NCI-H187 (cell line): ENCODE results near the gene ACKR1.

ENCODE experiments used
- DNase-seq, 2 experiments: peaks; one replicate each; lab custom pipeline; 2025; lab: John Stamatoyannopoulos, UW

ACKR1 gene

DNA sequence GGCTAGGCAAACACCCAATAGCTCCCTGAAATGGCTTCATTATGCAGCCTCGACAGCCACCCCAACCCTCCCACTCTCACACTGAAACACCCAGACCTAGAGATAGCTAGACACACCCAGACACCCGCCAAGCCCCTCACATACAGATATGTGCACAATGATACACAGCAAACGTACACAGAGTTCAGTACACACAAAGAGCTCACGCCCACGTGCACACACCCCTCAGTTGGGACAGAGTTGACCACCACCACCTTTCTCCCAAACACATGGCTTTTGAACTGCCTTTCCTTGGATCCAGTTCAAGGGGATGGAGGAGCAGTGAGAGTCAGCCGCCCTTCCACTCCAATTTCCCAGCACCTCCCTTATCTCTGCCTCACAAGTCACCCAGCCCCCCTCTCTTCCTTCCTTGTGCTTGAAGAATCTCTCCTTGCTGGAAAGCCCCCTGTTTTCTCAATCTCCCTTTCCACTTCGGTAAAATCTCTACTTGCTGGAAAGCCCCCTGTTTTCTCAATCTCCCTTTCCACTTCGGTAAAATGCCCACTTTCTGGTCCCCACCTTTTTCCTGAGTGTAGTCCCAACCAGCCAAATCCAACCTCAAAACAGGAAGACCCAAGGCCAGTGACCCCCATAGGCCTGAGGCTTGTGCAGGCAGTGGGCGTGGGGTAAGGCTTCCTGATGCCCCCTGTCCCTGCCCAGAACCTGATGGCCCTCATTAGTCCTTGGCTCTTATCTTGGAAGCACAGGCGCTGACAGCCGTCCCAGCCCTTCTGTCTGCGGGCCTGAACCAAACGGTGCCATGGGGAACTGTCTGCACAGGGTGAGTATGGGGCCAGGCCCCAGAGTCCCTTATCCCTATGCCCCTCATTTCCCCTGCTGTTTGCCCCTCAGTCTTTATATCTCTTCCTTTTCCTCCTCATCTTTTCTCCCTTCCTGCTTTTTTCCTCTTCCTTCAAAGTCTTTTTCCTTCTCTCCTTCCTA lies at the start of gene ACKR1:
ACKR1 (plus strand) TSS at position 715 of the 981 bp plus-strand sequence; CDS start at position 800, 85 bp downstream.
- no peak for DNase-seq

- DNase-seq, result peak; percentile 28 to 44
Measured at GRCh38 chr1:159161001-159161718, 43.5 kb upstream of the ACKR1 start.

DNA sequence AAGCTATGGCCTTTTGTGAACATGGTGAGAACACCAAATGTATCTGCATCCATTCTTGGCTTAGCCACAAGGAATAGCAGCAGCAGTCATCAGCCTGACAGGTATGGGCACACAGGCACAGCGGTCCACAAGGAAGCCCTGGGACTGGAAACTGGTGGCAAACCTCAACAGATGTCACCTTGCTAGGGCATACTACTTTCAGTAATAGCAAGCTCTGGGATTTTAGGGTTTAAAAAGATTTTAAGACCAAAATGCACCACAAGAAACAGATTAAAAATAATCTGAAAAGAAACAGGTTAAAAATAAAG lies 43.0 kb upstream of the ACKR1 start:
- no peak for DNase-seq

GRCh38 chr1:159162516-159163265 lies 42.0 kb upstream of the ACKR1 start:
- DNase-seq, result no peak

DNA sequence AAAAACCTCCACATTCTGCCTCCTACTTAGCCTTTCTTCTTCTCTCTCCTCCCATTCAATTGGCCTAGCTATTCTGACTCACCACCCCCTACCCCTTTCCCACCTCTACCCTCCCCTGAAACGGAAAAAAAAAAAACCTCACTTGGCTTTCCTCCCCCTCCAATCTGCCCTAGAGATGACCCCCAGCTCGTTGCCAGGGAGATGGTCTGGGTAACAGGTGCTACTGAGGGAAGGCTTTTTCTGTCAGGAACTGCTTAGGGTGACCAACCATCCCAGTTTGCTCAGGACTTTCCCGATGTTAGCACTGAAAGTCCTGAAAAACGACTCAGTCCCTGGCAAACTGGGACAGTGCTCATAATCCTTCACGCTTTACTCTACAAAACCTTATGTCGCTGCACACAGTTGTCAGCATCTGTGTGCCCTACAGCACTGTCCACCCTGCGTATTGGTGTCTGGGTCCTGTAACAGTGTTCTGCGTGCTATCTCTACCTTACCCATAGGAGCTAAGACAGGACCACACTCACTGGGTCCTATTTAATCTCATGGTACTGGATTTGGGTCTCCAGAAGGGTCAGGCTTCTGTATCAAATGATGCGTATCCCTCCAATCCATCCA lies 41.0 kb upstream of the ACKR1 start:
- no peak for DNase-seq

DNA sequence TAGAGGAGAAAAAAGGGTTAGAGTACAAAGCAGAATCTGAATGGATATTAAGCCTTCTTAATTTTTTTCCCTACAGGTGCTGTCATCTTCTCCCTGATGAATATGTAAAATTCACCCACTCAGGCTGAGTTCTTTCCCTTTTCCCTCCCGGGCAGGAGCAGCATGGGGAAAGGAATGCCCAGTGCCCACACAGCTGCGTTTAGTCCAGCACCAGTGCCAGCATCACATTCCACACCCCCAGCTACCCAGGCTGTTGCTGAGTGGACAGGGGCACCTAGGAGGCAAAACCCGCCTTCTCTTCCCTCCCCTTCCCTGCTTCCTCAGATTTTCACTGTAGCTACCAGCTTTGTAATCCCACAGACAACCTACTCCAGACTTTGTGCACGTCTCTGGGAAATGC lies 36.6 kb upstream of the ACKR1 start:
- DNase-seq, result no peak

GRCh38 chr1:159170639-159171038 lies 34.0 kb upstream of the ACKR1 start:
- no peak for DNase-seq

DNA sequence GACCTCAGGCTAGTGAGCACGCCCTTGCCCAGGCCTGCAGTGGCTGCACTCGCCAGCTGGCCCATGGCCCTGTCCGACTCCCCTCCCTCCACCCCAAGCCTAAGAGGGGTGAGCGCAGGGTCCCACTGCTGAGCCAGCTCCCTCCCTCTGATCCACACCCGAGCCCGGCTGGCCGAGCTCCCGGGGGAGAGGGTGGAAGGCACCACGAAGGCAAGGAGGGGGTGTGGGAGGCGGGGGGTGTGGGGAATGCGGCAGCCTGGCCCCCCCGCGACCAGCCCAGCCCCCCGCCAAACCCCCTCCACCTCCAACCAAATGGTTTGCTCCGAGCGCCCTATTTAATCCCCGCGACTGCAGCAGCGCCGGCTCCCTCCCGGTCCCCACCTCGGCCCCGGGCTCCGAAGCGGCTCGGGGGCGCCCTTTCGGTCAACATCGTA lies 33.4 kb upstream of the ACKR1 start, which contains the start of gene CADM3:
CADM3 (plus strand) TSS at position 362 of the 434 bp plus-strand sequence. CDS start 151 bp downstream, outside the sequence.
- no peak for DNase-seq

DNA sequence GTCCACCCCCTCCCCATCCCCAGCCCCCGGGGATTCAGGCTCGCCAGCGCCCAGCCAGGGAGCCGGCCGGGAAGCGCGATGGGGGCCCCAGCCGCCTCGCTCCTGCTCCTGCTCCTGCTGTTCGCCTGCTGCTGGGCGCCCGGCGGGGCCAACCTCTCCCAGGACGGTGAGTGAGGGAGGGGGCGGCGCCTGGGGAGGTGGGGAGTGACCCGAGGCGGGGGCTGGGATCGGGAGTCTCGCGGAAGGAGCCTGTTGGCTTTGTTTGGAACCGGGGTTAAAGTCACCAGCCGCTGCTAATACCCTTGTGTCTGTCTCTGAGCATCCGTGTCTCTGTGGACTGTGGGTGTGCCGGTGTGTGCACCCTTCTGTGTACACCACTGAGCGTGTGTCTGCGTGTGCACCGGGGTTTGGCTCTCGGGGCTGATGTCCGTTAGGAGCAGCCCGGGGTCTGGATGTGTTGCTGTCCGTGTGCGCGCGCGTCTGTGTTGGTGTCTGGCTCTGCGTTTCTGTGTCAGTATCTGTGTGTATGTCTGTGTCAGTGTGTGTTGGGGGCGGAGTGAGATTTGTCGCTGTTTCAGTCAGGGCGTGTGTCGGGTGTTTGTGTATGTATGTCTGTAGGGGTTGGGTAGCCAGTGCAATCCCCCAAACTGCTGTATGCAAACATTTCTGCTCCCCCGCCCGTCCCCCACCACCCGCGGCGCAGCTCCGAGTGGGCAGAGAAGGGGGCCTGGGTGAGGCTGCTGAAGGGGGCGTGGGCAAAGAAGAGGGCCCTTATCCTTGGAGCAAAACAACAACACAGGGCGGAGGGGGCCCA lies 32.8 kb upstream of the ACKR1 start:
- DNase-seq, result no peak

DNA sequence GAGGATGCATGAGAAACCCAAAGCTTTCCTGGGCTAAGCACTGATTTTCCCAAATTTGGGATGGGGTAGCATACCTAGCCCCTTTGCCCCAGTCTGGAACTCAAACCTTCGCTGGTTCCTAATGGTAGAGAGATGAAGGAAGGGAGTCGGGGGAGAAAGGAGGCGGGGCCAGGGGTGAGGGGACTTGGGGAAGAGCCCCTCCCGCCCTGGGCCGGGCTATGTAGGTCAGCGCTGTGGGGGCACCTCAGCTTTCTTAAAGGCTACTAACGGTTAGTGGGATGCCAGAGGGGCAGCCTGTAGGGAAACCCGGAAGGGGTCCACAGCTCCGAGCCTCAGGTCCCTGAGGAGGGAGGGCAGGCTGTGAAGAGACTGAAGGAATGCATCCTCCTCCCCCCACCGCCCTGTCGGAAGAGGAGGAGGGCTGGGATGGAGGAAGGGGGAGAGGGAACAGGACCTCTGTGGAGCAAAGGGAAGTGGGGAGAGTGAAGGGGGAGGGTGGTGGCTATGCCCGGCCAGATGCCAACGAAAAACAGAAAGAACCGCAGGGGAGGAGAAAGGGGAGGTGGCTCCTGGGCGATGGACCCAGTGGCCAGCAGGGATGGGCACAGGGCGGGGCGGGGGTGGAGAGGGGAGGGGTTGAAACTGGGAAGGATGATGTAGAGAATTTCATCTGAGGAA lies 31.9 kb upstream of the ACKR1 start:
- DNase-seq, result no peak

GRCh38 chr1:159173320-159173719 lies 31.4 kb upstream of the ACKR1 start:
- DNase-seq, result no peak

DNA sequence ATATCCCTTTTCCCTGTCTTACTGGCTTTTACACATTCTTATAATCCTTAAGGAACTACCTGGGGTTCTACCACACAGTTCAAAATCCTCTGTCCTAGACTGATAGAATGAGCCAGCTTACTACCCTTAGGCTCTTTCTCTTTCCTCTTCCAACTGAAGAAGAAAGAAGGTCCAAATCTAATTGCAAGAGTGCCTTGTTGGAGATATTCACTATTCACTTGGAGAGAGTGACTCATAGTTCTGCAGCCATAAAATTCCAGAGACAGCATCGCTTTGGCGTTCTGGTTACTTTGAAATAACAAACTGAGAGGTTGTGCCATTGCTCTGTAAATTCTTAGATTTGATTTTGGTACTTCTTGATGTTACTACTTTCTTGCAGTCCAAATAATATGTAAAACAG lies 29.1 kb upstream of the ACKR1 start:
- no peak for DNase-seq

DNA sequence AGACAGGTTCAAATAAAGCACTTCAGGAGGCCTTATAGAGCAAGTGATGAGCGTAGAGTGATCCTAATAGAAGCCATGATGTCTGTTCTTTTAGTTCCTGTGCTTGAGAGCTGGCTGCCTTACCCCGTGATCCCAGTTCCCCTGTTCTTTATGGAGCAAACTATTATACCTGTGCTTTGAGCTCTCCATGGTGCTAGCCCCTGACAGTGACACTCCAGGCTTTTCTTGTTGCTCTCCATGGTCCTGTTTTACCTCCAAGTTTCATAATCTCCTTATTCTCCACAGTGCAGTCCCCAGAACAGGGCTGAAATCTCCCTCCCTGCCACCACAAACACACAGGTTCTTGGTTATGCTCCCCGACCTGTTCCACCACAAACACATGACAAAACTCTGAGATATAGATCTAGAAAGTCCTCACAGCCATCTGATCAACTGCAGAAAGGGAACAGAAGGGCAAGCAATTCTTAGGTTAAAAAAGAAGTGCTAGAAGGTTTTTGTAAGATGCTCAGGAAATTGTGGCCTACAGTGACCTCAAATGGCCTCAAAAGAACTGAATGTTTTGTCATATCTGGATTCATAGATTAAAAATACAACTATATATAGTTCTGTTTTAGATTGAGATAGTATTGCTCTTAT lies 27.3 kb upstream of the ACKR1 start:
- no peak for DNase-seq

GRCh38 chr1:159179906-159180305 lies 24.8 kb upstream of the ACKR1 start:
- DNase-seq, result no peak

DNA sequence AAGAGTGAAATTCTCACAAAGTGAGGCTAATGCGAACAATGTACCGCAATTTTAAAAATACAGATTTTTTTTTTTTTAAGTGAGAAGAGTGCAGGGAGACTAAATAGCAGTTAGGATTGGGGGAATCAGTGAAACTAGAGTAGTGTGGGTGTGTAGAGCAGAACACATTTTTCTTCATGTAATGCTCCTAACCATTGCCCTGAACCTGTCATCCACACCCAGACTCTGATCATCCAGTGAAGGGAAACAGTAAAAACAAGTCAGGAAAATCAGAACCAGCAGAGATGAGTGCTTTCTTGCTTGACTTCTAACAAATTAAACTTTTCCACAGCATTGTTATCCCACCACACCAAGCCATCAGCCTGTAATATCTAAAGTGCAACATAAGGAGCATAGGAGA lies 24.2 kb upstream of the ACKR1 start:
- DNase-seq, result no peak

GRCh38 chr1:159181328-159182024 lies 23.2 kb upstream of the ACKR1 start:
- DNase-seq, result no peak

DNA sequence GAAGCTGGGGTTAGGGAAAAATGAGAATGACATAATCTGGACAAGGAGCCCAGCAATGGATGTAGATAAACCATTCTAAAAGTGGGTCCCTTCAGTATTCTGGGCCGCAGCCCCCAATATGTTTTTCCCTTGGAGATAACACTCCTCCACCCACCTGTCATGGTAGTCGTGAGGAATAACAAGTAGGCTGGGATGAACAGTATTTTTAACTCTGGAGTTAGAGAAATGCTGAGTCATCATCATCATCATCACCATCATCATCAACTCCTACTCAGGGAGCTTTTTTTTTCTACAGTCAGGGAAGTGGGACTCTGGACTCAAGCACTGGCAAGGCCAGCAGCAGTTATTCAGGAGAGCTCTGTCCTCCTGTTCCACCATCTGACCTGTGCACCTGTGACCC lies 20.5 kb upstream of the ACKR1 start:
- DNase-seq, result no peak

DNA sequence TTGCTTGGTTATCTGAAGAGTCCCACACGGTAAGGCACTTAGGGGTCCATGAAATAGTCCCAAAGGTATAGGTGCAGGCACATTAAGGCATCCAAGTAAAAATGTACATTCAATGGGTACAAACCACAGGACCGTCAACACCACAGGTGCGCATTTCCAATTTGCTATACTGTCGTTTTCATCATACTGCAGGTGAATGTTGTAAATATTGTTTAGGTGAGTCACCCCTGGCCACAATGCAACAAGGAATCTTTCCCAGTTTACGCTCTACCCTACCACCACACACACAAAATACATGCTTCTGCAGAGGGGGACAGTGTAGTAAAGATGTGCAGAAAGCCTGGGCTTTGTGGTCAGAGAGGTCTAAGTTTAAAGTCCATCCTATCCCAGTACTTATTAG lies 19.6 kb upstream of the ACKR1 start:
- no peak for DNase-seq

GRCh38 chr1:159187033-159187432 lies 17.6 kb upstream of the ACKR1 start:
- DNase-seq, result no peak
